Activated gamma-delta T cell treated with anti-CD3 and anti-CD28 coated beads, Interleukin-2, amount 50 U/mL, for 16 hours (primary cell): ENCODE measurements around the gene TMEM181.

Source experiments
- DNase-seq: peaks from one replicate; pipeline ENCODE4 v3.0.0-alpha.2; 2020; ENCODE audit warnings: low read depth

Gene TMEM181

DNA sequence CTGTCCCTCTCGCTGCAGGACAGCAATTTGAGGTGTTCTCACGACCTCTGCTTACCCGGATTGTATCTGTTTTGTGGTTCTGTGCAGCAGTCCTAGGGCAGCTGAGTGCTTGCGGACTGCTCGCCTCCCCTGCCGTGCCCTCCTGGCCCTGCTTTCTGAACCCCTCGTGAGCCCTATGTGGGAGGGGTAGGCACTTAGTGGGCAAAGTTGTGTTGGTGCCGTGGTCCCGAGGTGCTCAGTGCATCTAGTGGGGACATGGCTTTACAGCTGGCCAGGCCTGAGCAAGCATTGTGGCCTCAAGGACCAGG, 5.2 kb downstream of the TMEM181 start:
- no peak for DNase-seq

DNA sequence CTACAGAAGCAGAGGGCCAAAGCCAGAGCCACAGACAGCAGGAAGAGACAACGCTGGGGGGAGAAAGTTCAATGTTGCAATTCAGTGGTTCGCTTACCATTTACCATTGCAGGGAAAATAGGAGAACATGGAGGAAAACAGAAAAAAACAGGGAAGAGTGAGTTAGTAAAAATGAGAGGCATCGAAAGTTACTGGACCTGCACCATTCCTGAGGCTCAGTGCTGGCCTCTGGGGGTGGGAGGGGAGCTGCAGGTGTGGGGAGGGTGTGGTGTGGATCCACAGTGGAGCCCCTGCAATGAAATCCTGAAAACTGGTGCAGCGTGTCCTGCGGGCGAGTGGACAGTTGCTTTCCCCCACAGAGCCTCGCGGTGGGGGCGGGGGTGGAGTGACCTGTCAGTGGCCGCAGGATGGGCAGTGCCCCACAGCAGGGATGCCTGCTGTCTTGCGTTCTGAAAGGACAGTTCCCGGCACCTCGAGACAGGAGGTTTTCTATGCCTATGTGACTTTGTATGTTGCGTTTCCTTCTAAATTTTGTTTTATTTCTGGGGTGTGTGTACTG, 5.7 kb downstream of the TMEM181 start:
- no peak for DNase-seq

DNA sequence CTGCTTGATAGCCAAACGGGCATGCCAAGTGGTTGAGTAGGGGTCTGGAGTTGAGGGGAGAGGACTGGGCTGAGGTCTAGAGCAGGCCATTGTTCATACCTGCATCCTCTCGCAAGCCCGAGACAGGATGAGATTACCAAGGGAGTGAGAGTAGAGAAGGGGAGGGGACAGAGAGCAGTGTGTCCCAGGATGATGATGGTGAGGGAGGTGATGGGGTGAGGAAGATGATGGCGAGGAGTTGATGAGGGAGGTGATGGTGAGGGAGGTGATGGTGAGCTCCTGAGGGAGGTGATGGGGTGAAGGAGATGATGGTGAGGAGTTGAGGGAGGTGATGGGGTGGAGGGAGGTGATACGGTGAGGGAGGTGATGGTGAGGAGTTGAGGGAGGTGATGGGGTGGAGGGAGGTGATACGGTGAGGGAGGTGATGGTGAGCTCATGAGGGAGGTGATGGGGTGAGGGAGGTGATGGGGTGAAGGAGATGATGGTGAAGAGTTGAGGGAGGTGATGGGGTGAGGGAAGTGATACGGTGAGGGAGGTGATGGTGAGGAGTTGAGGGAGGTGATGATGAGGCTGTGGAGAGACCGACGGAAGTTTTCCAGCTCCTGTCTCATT, 6.4 kb downstream of the TMEM181 start:
- no peak for DNase-seq

DNA sequence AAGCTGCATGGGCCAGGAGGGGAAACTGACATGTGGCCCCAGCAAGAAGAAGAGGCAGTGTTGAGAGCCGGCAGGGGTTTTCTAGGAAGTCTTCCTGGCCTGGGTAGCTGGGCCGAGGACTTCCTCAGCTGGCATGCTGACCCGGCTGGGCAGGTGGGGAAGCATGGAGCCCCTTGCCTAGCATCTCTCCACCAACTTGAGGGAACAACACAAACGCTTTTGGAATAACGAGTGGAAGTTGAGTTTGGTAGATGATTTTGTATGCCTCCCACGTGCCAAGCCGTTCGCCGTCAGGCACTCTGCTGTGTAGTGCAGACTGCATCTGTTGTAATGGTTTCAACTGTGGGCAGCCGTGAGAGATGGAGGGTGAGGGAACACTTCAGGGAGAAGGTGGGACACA, 7.3 kb downstream of the TMEM181 start:
- no peak for DNase-seq

DNA sequence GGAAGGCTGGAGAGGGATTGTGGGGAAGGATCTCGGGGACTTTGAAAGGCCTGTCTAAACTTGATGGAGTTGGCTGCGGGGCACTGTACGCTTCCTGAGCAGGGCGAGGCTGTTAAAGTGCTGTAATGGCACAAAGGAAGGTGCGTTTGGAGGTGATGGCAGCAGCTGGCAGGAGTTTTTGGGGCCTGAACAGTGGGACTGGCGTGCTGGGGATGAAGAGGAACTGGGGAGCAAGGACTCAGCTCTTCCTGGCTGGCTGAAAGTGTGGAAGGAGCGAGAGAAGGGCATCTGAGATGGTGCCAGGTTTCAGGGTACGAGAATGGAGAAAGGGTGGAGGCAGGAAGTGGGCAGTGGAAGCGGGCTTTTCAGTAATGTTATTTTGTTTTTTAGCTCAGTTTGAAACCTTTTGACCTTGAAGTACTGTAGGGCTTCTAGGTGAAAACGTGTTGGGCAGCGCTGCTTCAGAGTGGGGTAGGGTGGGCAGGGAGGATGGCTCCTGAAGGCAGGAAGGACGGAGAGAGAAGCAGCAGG, 8.0 kb downstream of the TMEM181 start:
- DNase-seq: no peak

GRCh38 chr6:158568549-158568948, 8.7 kb downstream of the TMEM181 start:
- no peak for DNase-seq

- no peak for DNase-seq
Measured at GRCh38 chr6:158569036-158569435, 9.1 kb downstream of the TMEM181 start.

- DNase-seq: no peak
Measured at GRCh38 chr6:158570681-158570962, 10.7 kb downstream of the TMEM181 start.

GRCh38 chr6:158571826-158572652, 12.1 kb downstream of the TMEM181 start:
- DNase-seq: no peak

DNA sequence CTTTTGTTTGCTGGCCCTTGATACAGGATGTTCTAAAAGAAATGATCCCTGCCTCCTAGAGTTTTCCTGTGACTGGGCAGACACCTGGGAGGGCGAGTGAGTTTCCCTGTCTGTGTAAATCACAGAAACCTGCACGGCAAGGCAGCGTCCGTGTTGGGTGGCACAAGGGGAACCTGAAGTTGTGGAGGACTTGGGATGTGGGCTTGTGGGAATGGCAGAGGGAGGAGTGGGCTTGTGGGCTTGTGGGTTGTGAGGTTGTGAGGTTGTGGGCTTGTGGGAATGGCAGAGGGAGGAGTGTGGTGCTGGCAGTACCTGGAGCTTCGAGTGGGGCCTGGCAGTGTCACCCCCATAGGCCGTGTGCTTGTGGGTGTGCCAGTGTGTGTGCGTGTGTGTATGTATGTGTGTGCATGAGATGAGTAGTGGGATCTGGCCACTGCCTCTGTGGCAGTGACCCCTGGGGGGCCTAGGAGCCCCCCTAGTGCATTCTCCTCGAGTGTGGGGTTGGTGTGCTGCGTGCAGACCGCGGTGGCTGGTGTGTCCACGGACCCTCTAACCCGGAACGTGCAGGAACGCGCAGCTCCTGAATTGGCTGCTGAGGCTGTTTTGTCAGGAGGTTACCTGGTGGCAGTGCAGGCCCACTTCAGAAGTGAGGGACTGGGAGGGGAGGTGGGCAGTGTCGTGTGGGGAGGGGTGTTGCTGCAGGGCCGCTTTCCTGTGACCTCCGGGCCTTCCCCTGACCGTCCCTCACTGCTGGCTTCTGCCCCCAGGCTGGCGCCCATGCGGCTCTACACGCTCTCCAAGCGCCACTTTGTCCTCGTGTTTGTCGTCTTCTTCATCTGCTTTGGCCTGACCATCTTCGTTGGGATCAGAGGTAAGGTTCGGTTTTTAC, 13.0 kb downstream of the TMEM181 start:
- DNase-seq: no peak

DNA sequence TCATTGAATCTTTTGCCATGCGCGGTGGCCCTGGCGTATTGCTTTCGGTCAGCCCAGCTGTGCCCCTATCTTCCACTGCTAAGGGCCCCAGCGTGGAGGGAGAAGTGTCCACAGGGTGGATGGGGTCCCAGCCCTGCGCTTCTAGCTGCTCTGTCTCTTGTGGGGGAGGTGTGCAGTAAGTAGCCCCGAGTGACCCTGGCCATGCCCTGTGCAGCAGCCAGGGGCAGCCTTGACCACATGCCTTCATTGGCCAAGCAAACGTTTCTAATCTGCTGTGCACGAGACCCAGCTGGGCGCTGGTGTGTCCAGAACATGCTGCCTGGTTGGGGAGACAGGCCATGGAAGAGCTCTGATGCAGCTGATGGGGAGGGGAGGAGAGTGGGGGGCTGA, 13.6 kb downstream of the TMEM181 start:
- DNase-seq: no peak

GRCh38 chr6:158574800-158575199, 14.9 kb downstream of the TMEM181 start:
- no peak for DNase-seq

DNA sequence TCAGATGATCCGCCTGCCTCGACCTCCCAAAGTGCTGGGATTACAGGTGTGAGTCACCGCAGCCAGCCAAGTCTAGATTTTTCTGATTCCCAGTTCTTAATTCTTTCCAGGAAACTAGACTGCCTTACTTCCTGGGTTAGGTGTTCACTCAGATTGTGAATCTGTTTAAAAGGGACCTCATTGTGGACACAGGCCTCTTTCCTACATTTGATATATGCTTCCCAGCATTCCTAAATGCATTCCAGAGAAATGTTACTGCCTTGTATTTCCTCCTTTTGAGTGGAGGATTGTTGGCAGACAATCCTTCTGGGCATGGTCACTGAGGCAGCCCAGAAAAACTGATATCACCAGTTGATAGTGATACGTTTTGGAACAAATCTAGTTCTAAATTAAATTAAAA, 15.7 kb downstream of the TMEM181 start:
- no peak for DNase-seq

DNA sequence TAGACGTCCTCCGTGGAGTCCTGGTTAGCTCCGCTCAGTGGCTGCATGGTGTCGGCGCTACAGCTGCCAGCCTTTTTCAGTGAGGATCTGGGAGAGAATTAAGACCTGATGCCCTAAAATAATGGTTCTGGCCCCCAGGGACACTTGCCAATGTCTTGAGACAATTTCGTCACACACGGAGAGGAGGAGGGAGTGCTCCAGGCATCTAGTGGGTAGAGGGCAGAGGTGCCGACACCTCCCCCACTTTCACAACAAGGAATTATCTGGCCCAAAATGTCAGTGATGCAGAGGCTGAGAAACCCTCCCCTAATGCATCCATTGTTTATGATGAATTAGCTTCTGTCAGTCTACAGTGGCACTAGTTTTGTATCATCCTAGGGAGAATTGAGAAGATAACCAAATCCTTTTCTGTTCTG, 24.4 kb downstream of the TMEM181 start:
- no peak for DNase-seq

DNA sequence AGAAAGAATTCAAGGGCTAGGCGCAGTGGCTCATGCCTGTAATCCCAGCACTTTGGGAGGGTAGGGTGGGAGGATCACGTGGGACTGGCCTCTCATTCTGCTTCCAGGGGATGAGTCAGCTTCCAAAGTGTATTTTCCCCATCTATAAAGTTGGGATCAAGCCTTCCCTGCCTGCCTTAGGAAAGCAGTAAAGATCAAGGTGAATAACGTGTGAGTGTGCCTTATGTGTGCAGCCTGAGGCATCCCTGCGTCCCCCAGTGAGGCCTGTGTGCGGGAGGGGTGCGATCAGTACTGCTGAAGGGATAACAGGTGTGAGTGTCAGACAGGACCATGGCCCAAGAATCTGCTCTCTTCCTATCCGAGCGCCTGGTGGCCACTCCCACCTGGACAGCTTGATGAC, 26.8 kb downstream of the TMEM181 start:
- no peak for DNase-seq

DNA sequence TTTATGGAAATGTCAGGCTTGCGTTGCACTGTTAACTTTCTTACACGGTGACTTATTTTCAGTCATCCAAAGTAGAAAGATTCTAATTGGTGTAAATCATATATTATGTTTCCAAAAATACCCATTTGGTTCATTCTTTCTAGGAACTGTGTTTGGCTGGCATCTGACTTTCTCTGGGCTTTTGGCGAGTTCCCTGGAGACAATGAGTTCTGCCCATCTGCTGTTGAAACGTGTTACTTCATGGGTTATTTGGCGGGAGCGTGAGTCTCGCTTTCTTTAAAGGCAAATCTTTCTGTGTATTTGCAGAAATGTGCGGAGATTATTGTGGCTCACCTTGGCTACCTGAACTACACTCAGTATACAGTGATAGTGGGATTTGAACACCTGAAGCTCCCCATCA, 29.5 kb downstream of the TMEM181 start:
- DNase-seq: no peak

DNA sequence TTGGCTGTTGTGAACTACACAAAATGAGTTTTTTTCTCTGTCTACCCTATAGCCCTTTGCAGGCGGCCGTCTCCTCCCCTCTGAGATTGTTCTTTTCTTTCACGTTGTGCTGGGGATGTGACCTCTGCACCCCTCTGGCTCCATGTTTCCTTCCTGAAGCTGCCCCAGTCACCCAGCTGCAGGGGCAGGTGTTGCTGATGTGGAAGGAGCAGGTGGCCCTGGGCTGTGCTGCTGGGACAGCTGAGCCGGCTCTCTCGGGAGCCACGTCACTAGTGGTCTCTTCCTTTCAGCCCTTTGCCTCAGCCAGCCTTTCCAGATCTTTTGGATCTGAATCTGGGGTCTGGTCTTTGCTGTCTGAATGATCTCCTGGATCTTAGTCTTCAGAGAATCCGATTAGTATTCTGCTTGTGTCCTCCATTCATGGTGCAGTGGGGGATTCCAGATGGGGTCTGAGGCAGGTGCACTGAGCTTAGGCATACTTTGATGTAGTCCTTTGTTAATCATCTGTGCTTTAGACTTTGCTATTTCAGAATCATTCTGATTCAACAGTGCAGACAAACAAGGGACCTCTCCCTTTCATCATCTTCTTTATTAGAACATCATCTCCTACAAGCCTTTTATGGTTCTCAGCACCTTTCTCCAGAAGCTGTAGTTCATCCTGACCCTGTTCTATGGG, 31.4 kb downstream of the TMEM181 start:
- DNase-seq: no peak

- DNase-seq: no peak
Measured at GRCh38 chr6:158591810-158592209, 31.9 kb downstream of the TMEM181 start.

DNA sequence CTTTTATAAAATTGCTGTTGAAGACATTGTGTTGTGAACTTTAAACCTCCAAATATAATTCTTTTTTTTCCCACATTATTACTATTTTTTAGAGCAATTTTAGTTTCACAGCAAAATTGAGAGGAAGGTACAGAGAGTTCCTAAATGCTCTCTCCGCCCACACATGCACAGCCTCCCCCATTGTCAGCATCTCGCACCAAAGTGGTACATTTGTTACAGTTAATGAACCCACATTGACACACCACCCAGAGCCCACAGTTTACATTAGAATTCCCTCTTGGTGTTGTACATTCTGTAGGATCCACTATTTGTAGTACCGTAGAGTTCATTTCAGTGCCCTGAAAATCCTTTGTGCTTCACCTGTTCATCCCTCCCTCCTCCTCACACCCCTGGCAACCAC, 33.8 kb downstream of the TMEM181 start:
- DNase-seq: no peak

- DNase-seq: no peak
Measured at GRCh38 chr6:158595223-158595622, 35.3 kb downstream of the TMEM181 start.

GRCh38 chr6:158596861-158597260, 37.0 kb downstream of the TMEM181 start:
- no peak for DNase-seq

DNA sequence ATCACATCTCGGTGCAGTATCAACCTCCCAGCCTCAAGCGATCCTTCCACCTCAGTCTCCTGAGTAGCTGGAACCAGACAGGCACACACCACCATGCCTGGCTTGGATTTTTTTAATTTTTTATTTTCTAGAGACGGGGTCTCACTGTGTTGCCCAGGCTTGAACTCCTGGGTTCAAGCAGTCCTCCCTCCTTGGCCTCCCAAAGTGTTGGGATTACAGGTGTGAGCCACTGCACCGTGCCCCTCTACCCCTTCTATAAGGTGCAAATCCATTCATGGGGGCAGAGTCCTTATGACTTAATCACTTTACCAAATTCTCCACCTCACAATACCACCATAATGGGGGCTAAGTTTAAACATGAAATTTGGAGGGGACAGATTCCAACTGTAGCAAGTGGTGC, 37.7 kb downstream of the TMEM181 start:
- no peak for DNase-seq
